Measurements from ENCODE around the gene GSTCD. TPM values are rescaled to one million over a fixed set of nuclear protein-coding genes. Genes with fewer than 3 reads are reported as not detected.

GSTCD gene
- total and polyA plus RNA-seq, 2 experiments from 2014 or later: 11.3 to 39.1 TPM

DNA sequence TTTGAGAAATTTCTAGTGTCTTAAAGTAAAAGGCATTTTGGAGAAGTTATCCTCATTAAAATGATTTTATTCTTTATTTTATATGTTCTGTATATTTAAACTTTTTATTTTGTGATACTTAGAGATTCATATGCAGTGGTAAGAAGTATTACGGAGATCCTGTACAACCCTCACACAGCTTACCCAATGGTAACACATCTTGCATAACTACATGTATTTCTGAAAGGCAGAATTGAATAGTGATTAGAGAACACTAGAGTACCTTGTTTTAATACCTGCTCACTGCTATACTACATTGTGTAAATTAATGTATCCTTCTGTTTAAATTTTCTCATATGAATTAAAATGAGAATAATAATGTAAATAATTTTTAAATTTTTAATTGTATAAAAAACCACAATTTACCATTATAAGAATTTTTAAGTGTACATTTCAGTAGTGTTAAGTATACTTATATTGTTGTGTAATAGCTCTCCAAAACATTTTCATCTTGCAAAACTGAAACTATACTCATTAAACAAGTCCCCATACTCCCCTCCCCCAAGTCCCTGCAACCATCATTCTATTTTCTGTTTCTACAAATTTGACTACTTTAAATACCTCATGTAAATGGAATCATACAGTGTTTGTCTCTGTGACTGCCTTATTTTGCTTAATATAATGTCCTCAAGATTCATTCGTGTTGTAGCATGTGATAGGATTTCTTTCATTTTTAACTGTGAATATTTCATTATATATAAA lies 45.5 kb upstream of the GSTCD start:
- H3K27ac Mint-ChIP-seq: no peak overlapping the region
- H3K79me2 ChIP-seq (replicated peaks; ENCODE audit: insufficient read depth): no peaks in the 10 kb centered on the region
- ATAC-seq: no peak
- H3K4me3 ChIP-seq: no peak overlapping the region
- no peaks in the 10 kb centered on the region for H3K36me3 ChIP-seq (ENCODE audit: insufficient read depth)
- H3K4me1 ChIP-seq (ENCODE audit: insufficient read depth): no peaks in the 10 kb centered on the region
- TF ChIP-seq POLR2AphosphoS5 (IDR thresholded peaks at IDR 0.05; ENCODE audit: low read depth) (no peak), CREB1 (CRISPR knock-in tag; IDR thresholded peaks at IDR 0.05; ENCODE audit: low read depth) (no peak), EZH2phosphoT487 (IDR thresholded peaks at IDR 0.05; ENCODE audit: unreplicated experiment) (no peak), REST (IDR thresholded peaks at IDR 0.05; ENCODE audit: unreplicated experiment) (no peak), ZNF331 (CRISPR knock-in tag; IDR thresholded peaks at IDR 0.05; ENCODE audit: low read depth) (no peak), ETS1 (IDR thresholded peaks at IDR 0.05) (no peak), STAT1 (IDR thresholded peaks at IDR 0.05; ENCODE audit: unreplicated experiment) (no peak), ZNF114 (CRISPR knock-in tag; IDR thresholded peaks at IDR 0.05) (no peak), JUNB (IDR thresholded peaks at IDR 0.05; ENCODE audit: unreplicated experiment) (no peak), CTCF (conservative IDR thresholded peaks at IDR 0.05; ENCODE audit: low read depth in 2 of 2) (no peak), NANOG (IDR thresholded peaks at IDR 0.05; ENCODE audit: borderline replicate concordance) (no peak), EZH2 (IDR thresholded peaks at IDR 0.05; ENCODE audit: low read depth, unreplicated experiment) (no peak), ZNF462 (CRISPR knock-in tag; IDR thresholded peaks at IDR 0.05) (no peak)
- no peak overlapping the region for H3K4me2 ChIP-seq
- no peaks in the 10 kb centered on the region for H3K27me3 ChIP-seq (ENCODE audit: insufficient read depth)
- H3K27ac ChIP-seq (ENCODE audit: low read depth): no peak overlapping the region
- no peaks in the 10 kb centered on the region for H3F3A ChIP-seq (replicated peaks; ENCODE audit: low read depth)
- H3K9me3 Mint-ChIP-seq: no peaks in the 10 kb centered on the region
- H3K9me2 ChIP-seq (ENCODE audit: insufficient read depth): no peaks in the 10 kb centered on the region
- no peak overlapping the region for H2AFZ ChIP-seq
- H4K20me1 ChIP-seq (replicated peaks; ENCODE audit: insufficient read depth): no peaks in the 10 kb centered on the region
- H3K4me1 Mint-ChIP-seq: no peaks in the 10 kb centered on the region
- no peaks in the 10 kb centered on the region for H3K27me3 Mint-ChIP-seq (ENCODE audit: insufficient read depth, low read depth, poor library complexity)
- H3K4me3 Mint-ChIP-seq: no peak overlapping the region
- no peak for DNase-seq (ENCODE audit: low spot score)
- H3K36me3 Mint-ChIP-seq (ENCODE audit: low read depth): no peaks in the 10 kb centered on the region

All from GM23338 (cell line).